ENCODE results near the gene MGST2. TPM values are rescaled to one million over a fixed set of nuclear protein-coding genes. Genes with fewer than 3 reads are reported as not detected.
"Not testable (repeated sequence)": the region's sequence is repeated elsewhere in the genome, so short reads cannot be mapped to it uniquely, and the experiment has no call there.

Gene MGST2
- polyA plus RNA-seq, 1 experiment: 10.0 TPM

DNA sequence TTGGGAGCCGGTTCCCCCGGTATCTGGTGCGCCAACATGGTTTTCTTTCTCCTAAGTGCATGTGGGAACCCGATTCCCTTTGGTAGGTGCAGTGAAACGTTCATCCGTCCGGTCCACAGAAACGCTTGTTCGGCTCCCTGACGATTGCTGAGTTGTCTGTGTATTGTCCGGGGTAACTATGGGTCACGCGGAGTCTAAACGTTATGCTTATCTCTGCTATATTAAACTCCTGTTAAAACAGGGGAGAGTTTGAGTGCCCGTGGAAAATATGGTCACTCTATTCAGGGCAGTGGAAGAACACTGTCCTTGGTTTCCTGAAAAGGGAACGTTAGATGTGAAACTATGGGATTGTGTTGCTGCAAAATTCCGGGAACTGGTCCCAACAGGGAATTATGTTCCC, 32.4 kb upstream of the MGST2 start:
- POLR2A ChIA-PET: interaction anchor here (0.6 kb wide), 1 partner anchor 214 kb away, joined by 11 read pairs; no protein-coding TSS in a partner anchor
- Histone ChIP-seq H3K36me3 (ENCODE audit: control insufficient read depth, insufficient read depth, low read length) (no peaks in the 10 kb centered on the region), H3K27me3 (ENCODE audit: control insufficient read depth, insufficient read depth, low read length) (peaks cover 8% of the 10 kb centered on the region), H3K4me3 (ENCODE audit: low read depth, low read length) (no peak overlapping the region)
- no peak for DNase-seq (ENCODE audit: low read depth)
- no peak for TF ChIP-seq CTCF (IDR thresholded peaks at IDR 0.05; ENCODE audit: insufficient read depth, low read depth, low read length)
- CTCF ChIA-PET: interaction anchor here (0.6 to 1.9 kb wide), 9 partner anchors 13 to 210 kb away, joined by 3 to 8 read pairs (median 4); no protein-coding TSS in a partner anchor

- ChIA-PET CTCF (interaction anchor here (0.7 to 1.9 kb wide), 8 partner anchors 13 to 140 kb away, joined by 3 to 8 read pairs (median 4); no protein-coding TSS in a partner anchor), POLR2A (interaction anchor here (0.6 kb wide), 1 partner anchor 214 kb away, joined by 11 read pairs; no protein-coding TSS in a partner anchor)
- DNase-seq (ENCODE audit: low read depth): no peak
Observed at GRCh38 chr4:139633661-139634060, 32.0 kb upstream of the MGST2 start.

DNA sequence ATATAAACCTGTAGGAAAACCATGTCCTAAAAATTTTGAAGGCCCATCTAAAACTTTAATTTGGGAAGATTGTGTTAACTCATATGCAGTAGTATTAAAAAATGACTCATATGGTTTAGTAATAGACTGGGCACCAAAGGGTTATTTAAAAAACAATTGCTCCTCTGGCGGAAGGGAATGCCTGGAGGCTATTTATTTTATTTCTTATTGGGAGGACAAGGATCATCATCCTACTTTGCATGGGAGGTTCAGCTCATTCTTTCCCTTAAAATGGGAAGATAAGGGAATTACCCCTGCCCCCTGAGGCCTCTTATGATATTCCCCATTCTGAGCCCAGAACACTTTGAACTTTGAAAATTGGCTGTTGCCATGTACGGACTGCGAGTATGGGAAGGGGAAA, 29.7 kb upstream of the MGST2 start:
- Histone ChIP-seq H3K36me3 (ENCODE audit: control insufficient read depth, insufficient read depth, low read length) (no peaks in the 10 kb centered on the region), H3K4me3 (ENCODE audit: low read depth, low read length) (no peak overlapping the region), H3K27me3 (ENCODE audit: control insufficient read depth, insufficient read depth, low read length) (peaks cover 7% of the 10 kb centered on the region)
- ChIA-PET POLR2A (no interaction called here), CTCF (interaction anchor here (1.8 to 2.4 kb wide), 2 partner anchors 15 to 21 kb away, joined by 5 to 6 read pairs; no protein-coding TSS in a partner anchor)
- TF ChIP-seq CTCF (IDR thresholded peaks at IDR 0.05; ENCODE audit: insufficient read depth, low read depth, low read length): no peak
- DNase-seq (ENCODE audit: low read depth): no peak

More at GRCh38 chr4:139633661-139634060, 32.0 kb upstream of the MGST2 start:
- peak; percentile 33; the same call in 1 of the 2 replicates for TF ChIP-seq CTCF (IDR thresholded peaks at IDR 0.05; ENCODE audit: insufficient read depth, low read depth, low read length)
- Histone ChIP-seq H3K4me3 (ENCODE audit: low read depth, low read length) (no peak overlapping the region), H3K36me3 (ENCODE audit: control insufficient read depth, insufficient read depth, low read length) (no peaks in the 10 kb centered on the region), H3K27me3 (ENCODE audit: control insufficient read depth, insufficient read depth, low read length) (peaks cover 7% of the 10 kb centered on the region)

GRCh38 chr4:139638306-139638705, 27.3 kb upstream of the MGST2 start:
- ChIA-PET CTCF (interaction anchor here (1.1 to 2.3 kb wide), 3 partner anchors 19 to 141 kb away, joined by 3 to 8 read pairs (median 3); no protein-coding TSS in a partner anchor), POLR2A (interaction anchor here (0.6 kb wide), 1 partner anchor 351 kb away, joined by 3 read pairs; no protein-coding TSS in a partner anchor)
- not testable (repeated sequence) for H3K4me3 ChIP-seq (ENCODE audit: low read depth, low read length); H3K36me3 ChIP-seq (ENCODE audit: control insufficient read depth, insufficient read depth, low read length); H3K27me3 ChIP-seq (ENCODE audit: control insufficient read depth, insufficient read depth, low read length); DNase-seq (ENCODE audit: low read depth)

GRCh38 chr4:139639654-139640053, 26.0 kb upstream of the MGST2 start:
- Histone ChIP-seq H3K36me3 (ENCODE audit: control insufficient read depth, insufficient read depth, low read length) (no peaks in the 10 kb centered on the region), H3K4me3 (ENCODE audit: low read depth, low read length) (no peak overlapping the region), H3K27me3 (ENCODE audit: control insufficient read depth, insufficient read depth, low read length) (peaks cover 2% of the 10 kb centered on the region)
- DNase-seq (ENCODE audit: low read depth): no peak
- no peak for TF ChIP-seq CTCF (IDR thresholded peaks at IDR 0.05; ENCODE audit: insufficient read depth, low read depth, low read length)
- ChIA-PET CTCF (interaction anchor here (0.6 to 2.5 kb wide), 6 partner anchors 12 to 63 kb away, joined by 3 to 13 read pairs (median 4); no protein-coding TSS in a partner anchor), POLR2A (no interaction called here)
